ENCODE results near the gene MSMO1.
A peak's percentile ranks its signal among the peaks of the same experiment; 100 is the strongest.

Gene MSMO1

DNA sequence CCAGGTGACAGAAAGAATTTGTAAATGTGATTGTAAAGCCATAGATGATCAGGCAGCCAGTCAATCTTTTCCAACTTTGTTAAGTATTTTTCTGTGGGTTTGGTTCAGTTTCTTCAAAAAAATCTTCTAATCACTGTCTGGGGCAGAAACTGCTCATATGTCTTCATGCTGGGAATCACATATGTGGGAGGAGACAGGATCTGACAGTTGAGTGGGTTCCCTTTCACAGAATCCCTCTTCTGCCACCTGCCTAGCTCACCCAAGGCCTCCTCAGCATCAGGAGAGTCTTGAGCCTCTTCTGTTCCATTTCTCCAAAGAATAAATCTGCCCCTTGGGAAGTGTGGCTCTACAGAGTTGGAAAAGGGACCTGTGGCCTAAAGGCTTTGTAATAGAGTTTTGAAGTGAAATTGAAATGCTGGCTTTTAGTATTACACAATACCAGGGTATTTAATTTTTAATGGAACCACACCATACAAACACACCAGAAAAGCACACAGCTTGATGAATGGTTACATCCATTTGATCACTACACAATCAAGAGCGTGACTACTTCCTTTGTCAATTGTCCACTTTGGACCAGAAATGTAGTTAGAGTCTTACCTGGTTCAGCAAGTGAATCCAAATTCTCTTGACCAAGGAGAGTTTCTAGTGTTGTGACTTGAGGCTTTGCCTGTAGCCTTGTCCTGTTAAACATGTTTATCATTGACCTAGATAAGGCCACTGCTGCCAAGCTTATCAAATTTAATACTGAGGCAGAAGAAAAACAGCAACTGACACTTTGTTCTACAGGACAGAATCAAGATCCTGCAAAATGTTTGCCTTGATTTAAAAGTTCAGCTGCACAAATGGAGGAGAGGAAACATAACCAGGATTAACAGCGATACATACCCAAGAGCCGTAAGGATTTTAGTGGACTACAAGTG lies 20.4 kb downstream of the MSMO1 start:
- no peak for DNase-seq
- in situ Hi-C loops (cut with HindIII; ENCODE audit: low pct_ligation_motif_present, low pct_unique_long_range_greater_than_20kb, low sequenced_read_pairs), result no loop called here

DNA sequence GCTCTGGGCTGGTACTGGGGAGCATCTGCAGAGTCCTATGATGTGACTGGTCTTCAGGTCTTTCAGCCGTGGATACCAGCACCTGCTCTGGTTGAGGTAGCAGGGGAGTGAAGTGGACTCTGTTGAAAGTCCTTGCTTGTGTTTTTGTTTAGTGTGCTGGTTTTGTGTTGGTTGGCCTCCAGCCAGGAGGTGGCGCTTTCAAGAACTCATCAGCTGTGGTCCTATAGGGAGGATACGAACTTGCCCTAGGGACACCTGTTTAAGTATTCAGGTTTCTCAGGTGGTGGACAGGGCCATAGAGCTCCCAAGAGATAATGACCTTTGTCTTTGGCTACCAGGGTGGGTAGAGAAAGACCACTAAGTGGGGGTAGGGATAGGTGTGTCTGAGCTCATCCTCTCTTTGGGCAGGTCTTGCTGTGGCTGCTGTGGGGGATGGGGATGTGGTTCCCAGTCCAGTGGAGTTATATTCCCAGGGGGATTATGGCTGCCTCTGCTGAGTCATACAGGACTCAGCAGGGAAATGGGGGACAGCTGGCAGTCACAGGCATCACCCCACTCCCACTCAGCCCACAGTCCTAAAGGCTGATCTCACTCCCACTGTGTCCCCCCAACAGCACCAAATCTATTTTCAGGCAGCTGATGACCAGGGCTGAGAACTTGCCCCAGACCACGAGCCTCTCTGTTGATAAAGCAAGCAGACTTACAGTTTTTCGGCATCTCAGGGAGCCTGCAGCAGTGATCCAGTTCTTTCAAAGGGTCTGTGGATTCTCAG lies 24.1 kb downstream of the MSMO1 start:
- in situ Hi-C loops (cut with HindIII; ENCODE audit: low pct_ligation_motif_present, low pct_unique_long_range_greater_than_20kb, low sequenced_read_pairs), result no loop called here
- no peak for DNase-seq

DNA sequence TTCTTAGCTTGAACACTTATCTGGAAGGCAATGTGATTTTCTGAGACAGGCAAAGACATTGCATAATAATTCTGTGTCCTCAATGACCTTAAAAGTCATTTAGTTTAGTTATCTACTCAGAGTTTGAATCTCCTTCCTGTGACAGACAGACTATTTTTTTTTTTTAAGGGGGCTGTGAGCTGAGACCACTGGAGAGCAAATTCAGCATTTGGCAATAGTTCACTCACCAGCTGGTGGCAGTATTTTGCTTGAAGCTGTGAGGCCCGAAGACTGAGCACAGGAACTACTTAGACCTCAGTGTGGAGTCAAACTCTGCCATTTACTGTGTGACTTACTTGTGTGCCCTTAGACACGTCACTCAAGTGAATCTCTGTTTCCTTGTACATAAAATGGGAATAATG lies 28.4 kb downstream of the MSMO1 start:
- DNase-seq, result peak; percentile 47
- in situ Hi-C loops (cut with HindIII; ENCODE audit: low pct_ligation_motif_present, low pct_unique_long_range_greater_than_20kb, low sequenced_read_pairs), result no loop called here

DNA sequence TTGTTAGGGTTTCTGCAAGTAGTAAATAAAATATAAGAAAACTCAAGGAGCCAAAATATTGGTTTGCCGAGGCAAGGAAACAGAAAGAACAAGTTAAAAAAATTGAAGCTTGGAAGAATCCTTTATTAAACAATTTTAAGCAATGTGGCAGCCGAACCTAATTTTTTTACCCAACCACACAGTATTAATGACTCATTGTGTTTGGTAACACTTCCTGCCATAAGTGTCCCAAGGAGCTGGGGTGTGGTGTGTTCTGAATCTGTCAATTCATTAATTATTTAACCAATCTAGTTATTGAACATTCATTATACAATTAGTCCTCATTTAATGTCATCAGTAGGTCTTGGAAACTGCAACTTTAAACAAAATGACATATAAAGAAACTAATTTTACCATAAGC lies 32.0 kb downstream of the MSMO1 start:
- in situ Hi-C loops (cut with HindIII; ENCODE audit: low pct_ligation_motif_present, low pct_unique_long_range_greater_than_20kb, low sequenced_read_pairs), result no loop called here

DNA sequence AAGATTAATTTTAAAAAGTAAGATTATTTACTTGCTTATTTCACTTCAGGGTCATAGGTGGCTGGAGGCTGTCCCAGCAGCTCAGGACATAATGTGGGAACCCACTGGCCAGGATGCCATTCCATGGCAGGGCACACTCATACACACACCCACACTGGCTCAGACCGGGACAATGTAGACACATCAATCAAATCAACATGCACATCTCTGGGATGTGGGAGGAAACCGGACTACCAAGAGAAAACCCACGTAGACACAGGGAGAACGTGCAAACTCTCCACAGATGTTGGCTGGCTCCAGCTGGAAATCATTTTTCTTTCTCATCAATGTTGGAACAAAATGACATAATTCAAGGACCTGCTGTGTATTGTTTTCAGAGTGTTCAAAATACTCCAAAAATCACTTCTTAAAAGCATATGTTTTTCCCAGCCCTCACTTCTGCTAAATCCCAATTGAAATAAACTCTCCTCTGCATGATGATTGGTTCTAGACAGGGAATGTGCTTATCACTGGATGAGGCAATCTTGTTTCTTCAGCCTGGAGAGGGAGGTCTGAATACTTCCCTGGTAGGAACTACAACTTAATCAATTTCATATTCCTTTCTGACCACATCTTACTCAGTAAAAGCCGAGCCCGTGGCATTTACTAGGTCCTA lies 32.7 kb downstream of the MSMO1 start:
- DNase-seq, result no peak
- in situ Hi-C loops (cut with HindIII; ENCODE audit: low pct_ligation_motif_present, low pct_unique_long_range_greater_than_20kb, low sequenced_read_pairs), result no loop called here

More for the DNA sequence above, 32.0 kb downstream of the MSMO1 start:
- DNase-seq, result no peak

DNA sequence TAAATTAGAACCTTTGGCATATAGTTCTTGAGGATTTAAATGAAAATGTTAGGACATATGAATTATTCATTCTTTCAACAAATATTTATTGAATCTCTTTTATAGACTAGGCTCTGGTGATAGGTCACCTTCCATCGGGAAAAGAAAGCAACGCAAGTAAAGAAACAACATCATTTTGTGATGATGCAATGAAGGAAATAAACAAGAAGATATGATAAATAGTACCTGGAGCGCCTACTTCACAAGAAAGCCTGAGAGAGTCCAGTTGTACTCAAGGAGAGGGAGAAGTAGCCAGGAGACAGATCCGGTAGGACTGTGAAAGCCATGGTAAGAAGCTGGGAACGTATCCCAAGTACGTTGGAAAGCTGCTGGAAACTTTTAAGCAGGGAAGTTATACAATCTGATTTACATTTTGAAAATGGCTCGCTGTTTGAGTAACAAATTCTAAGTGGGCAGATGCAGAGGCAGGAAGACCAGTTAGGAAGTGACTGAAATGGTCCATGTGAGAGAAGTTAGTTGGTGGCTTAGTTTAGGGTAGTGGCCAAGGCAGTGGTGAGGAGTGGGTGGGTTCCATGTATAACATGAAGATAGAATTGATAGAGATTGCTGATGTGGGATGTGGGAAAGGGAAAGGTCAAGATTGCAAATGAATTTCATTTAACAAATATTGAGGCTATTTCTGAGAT lies 33.7 kb downstream of the MSMO1 start:
- in situ Hi-C loops (cut with HindIII; ENCODE audit: low pct_ligation_motif_present, low pct_unique_long_range_greater_than_20kb, low sequenced_read_pairs), result no loop called here
- no peak for DNase-seq

DNA sequence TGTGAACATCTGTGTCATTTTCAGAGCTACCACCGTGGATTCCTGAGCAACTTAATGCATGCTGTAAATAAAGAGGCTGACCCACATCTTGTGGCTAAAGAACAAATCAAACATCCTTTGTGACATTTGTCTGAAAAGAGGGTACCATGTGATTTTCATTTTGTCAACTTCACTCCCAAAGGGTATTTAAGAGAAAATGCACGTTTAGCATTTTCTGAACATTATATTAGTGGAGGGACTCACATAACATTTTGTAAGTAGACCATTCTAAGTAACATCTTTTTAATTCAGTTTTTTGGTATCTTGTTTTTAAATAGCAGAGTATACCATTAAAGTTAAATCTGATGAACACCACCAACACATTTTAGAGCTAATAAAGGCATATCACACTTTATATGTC lies 34.3 kb downstream of the MSMO1 start:
- in situ Hi-C loops (cut with HindIII; ENCODE audit: low pct_ligation_motif_present, low pct_unique_long_range_greater_than_20kb, low sequenced_read_pairs), result no loop called here
- no peak for DNase-seq

DNA sequence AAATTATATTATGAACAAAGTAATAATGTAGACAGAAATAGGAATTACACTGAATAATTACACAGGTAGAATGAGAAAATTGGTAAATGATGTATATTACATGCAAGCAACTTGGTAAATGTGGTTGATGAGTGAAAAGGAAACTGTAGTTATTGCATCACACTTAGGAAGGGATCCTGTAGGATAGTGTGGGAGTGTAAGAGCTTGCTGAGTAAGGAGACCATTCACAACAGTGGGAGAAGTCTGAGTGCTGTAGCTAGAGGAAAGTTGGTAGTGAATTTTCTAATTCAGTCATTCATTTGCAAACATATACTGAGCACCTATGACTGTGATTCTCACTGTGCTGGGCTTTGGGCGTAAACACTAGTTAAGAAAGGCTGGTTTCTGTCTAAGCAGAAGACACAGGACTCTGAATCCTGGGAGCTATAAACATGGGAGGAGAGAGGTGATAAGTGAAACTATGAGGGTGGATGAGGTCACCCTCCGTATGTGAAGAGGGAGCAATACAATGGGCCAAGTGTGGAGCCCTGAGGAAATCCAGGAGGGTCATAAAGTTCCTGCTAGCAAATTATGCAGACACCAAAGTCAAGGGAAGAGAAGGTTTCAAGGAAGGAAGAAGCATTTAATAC lies 37.1 kb downstream of the MSMO1 start:
- DNase-seq, result no peak
- in situ Hi-C loops (cut with HindIII; ENCODE audit: low pct_ligation_motif_present, low pct_unique_long_range_greater_than_20kb, low sequenced_read_pairs), result no loop called here

DNA sequence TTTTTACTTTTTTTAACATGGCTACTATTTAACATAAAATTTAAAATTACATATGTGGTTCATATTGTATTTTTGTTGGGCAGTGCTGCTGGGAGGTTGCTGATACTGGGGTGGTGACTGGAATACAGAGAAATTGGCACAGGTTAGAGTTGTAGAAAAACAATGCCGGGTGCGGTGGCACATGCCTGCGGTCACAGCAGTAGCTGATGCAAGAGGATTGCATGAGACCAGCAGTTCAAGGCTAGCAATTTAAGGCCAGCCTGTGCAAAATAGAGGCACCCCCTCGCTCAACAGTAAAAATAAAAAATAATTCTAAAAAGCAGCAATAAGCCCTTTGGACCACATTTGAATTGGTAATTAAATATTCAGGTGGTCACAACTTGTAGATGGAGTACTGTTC lies 39.6 kb downstream of the MSMO1 start:
- no peak for DNase-seq
- in situ Hi-C loops (cut with HindIII; ENCODE audit: low pct_ligation_motif_present, low pct_unique_long_range_greater_than_20kb, low sequenced_read_pairs), result no loop called here

DNA sequence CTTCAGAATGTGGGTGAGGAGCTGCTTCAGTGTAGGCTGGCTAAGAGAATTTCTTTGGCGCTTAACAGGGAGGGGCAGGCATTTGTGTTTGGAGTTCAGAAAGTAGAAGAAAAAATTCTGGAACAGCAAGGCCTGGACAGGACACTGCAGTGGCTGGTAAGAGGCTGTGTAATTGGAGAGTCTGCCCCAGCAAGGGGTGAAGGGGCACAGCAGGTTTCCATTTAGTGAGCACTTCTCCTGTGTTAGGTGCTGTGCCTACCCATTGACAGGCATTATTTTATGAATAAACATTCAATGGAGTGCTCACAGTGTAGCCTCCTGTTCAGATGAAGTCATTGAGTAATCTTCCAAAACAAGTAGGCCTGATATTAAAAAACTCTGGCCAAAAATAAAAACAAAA lies 40.6 kb downstream of the MSMO1 start:
- in situ Hi-C loops (cut with HindIII; ENCODE audit: low pct_ligation_motif_present, low pct_unique_long_range_greater_than_20kb, low sequenced_read_pairs), result no loop called here
- DNase-seq, result no peak

DNA sequence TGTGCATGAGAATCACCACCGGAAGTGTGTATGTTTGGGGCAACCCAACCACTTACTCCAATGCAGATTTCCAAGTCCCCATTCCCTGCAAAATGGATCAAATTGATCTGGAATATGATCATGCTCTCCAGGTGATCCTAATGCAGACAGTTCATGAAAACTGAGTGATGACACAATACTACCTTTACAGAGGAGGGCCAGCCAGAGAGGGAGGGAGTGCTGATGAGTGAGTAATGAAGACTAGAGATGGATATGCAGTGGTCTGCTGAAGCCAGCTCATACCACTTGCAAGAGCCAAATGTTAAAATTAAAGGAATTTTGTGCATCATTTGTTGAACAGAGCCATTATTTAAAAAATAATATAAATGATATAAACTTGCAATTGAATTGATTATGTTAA lies 41.1 kb downstream of the MSMO1 start:
- DNase-seq, result no peak
- in situ Hi-C loops (cut with HindIII; ENCODE audit: low pct_ligation_motif_present, low pct_unique_long_range_greater_than_20kb, low sequenced_read_pairs), result no loop called here

DNA sequence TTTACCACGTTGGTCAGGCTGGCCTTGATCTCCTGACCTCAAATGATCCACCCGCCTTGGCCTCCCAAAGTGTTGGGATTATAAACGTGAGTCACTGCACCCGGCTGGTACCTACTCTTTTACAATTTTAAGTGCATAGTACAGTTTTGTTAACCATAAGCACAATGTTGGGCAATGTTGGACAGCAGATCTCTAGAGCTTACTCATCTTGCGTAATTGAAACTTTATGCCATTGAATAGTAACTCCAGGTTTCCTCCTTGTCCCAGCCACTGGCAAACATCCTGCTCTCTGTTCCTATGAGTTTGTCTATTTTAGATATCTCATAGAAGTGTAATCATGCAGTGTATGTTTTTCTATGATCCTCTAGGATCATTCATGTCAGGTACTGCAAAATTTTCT lies 42.1 kb downstream of the MSMO1 start:
- in situ Hi-C loops (cut with HindIII; ENCODE audit: low pct_ligation_motif_present, low pct_unique_long_range_greater_than_20kb, low sequenced_read_pairs), result no loop called here
- no peak for DNase-seq

DNA sequence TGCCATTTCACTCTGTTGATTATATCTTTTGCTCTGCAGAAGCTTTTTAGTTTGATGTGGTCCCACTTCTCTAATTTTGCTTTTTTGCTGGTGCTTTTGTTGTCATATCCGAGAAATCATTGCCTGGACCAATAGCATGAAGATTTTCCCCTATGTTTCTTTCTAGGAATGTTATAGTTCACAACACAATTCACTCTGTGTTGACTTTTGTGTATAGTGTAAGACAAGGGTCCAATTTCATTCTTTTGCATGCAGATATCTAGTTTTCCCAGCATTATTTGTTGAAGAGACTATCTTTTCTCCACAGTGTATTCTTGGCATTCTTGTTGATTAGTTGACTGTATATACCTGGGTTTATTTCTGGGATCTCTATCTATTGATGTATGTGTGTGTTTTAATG lies 43.1 kb downstream of the MSMO1 start:
- in situ Hi-C loops (cut with HindIII; ENCODE audit: low pct_ligation_motif_present, low pct_unique_long_range_greater_than_20kb, low sequenced_read_pairs), result no loop called here
- DNase-seq, result no peak

DNA sequence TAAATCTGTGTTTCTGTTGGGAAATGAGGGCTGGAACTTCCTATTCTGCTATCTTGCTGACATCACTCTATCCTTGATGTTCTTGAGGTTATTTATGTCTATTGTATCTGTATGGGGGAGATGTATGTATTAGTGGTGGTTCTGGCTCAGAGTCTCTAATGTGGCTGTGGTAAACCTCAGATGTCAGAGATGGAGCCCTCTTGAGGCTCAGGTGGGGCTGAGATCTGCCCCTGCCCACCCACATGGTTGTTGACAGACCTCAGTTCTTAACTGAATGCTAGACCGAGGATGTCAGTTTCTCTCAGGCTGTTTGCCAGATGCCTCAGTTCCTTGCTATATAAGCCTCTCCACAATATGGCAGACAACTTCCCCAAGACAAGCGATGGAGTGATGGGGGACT lies 48.0 kb downstream of the MSMO1 start:
- DNase-seq, result no peak
- in situ Hi-C loops (cut with HindIII; ENCODE audit: low pct_ligation_motif_present, low pct_unique_long_range_greater_than_20kb, low sequenced_read_pairs), result no loop called here

DNA sequence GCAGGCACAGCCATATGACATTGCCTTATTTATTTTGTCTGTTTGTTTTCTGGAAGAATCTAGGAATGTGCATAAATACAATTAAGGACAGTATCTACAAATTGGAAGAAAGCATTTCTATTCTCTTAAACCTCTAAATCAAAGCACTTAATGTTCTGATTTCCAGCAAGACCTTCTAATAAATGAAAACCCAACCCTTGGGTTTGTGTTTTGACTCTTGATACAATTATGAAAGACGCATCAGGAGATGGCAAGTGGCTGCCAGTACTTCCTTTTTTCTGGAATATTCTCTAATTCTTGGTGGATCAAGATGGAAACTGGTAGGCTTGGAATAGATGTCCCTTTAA lies 50.9 kb downstream of the MSMO1 start:
- in situ Hi-C loops (cut with HindIII; ENCODE audit: low pct_ligation_motif_present, low pct_unique_long_range_greater_than_20kb, low sequenced_read_pairs), result no loop called here
- DNase-seq, result no peak

DNA sequence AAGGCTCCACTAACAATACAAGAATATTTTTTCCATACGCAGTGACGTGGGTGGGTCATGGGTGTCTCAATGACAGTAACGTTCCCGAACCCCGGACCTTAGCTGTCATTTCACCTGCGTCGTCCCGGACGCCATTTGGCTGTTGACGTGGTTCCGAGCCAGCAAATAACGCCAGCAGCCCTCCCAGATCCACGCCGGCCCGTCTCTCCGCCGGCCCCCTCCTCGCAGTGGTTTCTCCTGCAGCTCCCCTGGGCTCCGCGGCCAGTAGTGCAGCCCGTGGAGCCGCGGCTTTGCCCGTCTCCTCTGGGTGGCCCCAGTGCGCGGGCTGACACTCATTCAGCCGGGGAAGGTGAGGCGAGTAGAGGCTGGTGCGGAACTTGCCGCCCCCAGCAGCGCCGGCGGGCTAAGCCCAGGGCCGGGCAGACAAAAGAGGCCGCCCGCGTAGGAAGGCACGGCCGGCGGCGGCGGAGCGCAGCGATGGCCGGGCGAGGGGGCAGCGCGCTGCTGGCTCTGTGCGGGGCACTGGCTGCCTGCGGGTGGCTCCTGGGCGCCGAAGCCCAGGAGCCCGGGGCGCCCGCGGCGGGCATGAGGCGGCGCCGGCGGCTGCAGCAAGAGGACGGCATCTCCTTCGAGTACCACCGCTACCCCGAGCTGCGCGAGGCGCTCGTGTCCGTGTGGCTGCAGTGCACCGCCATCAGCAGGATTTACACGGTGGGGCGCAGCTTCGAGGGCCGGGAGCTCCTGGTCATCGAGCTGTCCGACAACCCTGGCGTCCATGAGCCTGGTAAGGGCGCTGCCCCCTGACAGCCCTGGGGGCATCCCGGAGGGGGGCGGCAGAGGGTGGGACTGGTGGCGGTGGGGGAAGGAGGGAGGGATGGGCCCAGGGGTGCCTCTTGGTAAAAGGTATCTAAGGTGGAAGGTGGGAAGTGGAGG lies 51.5 kb downstream of the MSMO1 start, which contains the start of gene CPE:
TSS of gene CPE (plus strand) at position 264 of the 933 bp plus-strand sequence. CDS start at position 478, 214 bp downstream.
- DNase-seq, result peak; percentile 59
- in situ Hi-C loops (cut with HindIII; ENCODE audit: low pct_ligation_motif_present, low pct_unique_long_range_greater_than_20kb, low sequenced_read_pairs), result no loop called here

DNA sequence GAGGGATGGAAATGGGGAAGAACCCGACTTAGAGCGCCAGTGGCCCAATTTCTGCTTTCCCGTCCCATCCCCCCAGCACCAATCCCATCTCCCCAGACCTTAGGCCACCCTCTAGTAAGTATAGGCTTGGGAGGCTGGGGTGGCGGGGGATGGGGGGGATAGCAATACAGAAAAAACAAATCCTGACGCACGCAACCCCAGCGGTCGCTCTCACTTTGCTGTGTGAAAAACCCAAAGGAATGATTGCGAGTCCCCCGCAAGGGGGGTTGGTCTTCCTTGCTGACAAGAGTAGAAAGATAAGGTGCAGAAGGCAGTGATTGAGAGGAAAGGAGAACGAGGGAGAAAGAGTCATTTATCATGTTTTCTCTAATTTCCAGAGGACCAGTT lies 52.2 kb downstream of the MSMO1 start:
- no peak for DNase-seq
- in situ Hi-C loops (cut with HindIII; ENCODE audit: low pct_ligation_motif_present, low pct_unique_long_range_greater_than_20kb, low sequenced_read_pairs), result no loop called here
